Natural killer cell (primary cell): ENCODE results near the gene FLACC1. TPM values are rescaled to one million over a fixed set of nuclear protein-coding genes. Genes with fewer than 3 reads are reported as not detected.

Experiments
- ATAC-seq, 3 donors: fragments of 150-1000 bp in 2 of 3; fragments of 200-7000 bp in 1 of 3; cut with Tn5 transposase; 1 replicate in 1 of 3; 2 replicates in 2 of 3; pipeline ENCODE4 v1.10.0; 2021; ENCODE audit warnings: mild to moderate bottlenecking in 2 of 3, moderate library complexity in 2 of 3
- DNase-seq, 2 donors: peaks; one replicate each; pipeline versions ENCODE4 v3.0.0 to v3.0.0-alpha.2; 2013 to 2021; ENCODE audit warnings: mixed read lengths in 1 of 2
- H3K27ac ChIP-seq: one replicate; pipeline ENCODE4 v1.5.1; 2013; ENCODE audit warnings: mild to moderate bottlenecking, low read length
- H3K27me3 ChIP-seq: one replicate; pipeline ENCODE4 v1.6.1; 2013; ENCODE audit warnings: low read length; ENCODE audit not compliant: control insufficient read depth, insufficient read depth
- H3K36me3 ChIP-seq: one replicate; pipeline ENCODE4 v1.6.1; 2013; ENCODE audit warnings: low read length; ENCODE audit not compliant: control insufficient read depth, insufficient read depth
- H3K4me1 ChIP-seq: one replicate; pipeline ENCODE4 v1.6.1; 2013; ENCODE audit warnings: low read length; ENCODE audit not compliant: control insufficient read depth, insufficient read depth
- H3K4me3 ChIP-seq: one replicate; pipeline ENCODE4 v1.5.1; 2013; ENCODE audit warnings: low read length
- H3K9me3 ChIP-seq: one replicate; pipeline ENCODE4 v1.6.1; 2013; ENCODE audit warnings: low read length; ENCODE audit not compliant: control insufficient read depth, insufficient read depth
- H3K27ac Mint-ChIP-seq, 2 donors: one replicate each; pipeline ENCODE4 v1.8.0; 2022; ENCODE audit warnings: mild to moderate bottlenecking in 2 of 2, mixed read lengths in 2 of 2, moderate library complexity in 1 of 2
- H3K27me3 Mint-ChIP-seq, 2 donors: one replicate each; pipeline ENCODE4 v1.8.0; 2022; ENCODE audit warnings: low read depth in 2 of 2, mixed read lengths in 2 of 2
- H3K36me3 Mint-ChIP-seq: one replicate; pipeline ENCODE4 v1.8.0; 2022; ENCODE audit warnings: mixed read lengths
- H3K4me1 Mint-ChIP-seq, 2 donors: one replicate each; pipeline ENCODE4 v1.8.0; 2022; ENCODE audit warnings: mixed read lengths in 2 of 2
- H3K4me3 Mint-ChIP-seq: one replicate; pipeline ENCODE4 v1.8.0; 2022; ENCODE audit warnings: mild to moderate bottlenecking, moderate library complexity, mixed read lengths
- H3K9me3 Mint-ChIP-seq, 2 donors: one replicate each; pipeline ENCODE4 v1.8.0; 2022; ENCODE audit warnings: mixed read lengths in 2 of 2
- WGBS: methylation state at CpG from one replicate; pipeline ENCODE4 v1.1.7; 2013; ENCODE audit warnings: missing lambda C conversion rate; ENCODE audit not compliant: insufficient coverage; 5-methylcytosine and 5-hydroxymethylcytosine counted together
- intact Hi-C: fragments of 100-400 bp; cut with micrococcal nuclease; formaldehyde crosslinking; loops from one replicate; pipeline ENCODE4 v1.14.2; 2022
- total RNA-seq, 4 donors: library from RNA; stranded (reverse); fragments of 120-200 nt in 1 of 4; gene quantifications; one replicate each; pipeline versions ENCODE4 v1.2.3 to v1.2.4, GENCODE V29; 2013 to 2022
- TF ChIP-seq, protein P1 (sequence below): fragments of 200-600 bp; IDR thresholded peaks from one replicate; pipeline ENCODE4 v1.8.0; 2022; ENCODE audit warnings: antibody characterized with exemption

The FLACC1 gene
- total RNA-seq, 3 donors from 2014 or later (not counting 1 experiment from before 2014, with no cell fraction given): 5.2 to 7.0 (median 6.8) TPM

- TF ChIP-seq, protein P1, sequence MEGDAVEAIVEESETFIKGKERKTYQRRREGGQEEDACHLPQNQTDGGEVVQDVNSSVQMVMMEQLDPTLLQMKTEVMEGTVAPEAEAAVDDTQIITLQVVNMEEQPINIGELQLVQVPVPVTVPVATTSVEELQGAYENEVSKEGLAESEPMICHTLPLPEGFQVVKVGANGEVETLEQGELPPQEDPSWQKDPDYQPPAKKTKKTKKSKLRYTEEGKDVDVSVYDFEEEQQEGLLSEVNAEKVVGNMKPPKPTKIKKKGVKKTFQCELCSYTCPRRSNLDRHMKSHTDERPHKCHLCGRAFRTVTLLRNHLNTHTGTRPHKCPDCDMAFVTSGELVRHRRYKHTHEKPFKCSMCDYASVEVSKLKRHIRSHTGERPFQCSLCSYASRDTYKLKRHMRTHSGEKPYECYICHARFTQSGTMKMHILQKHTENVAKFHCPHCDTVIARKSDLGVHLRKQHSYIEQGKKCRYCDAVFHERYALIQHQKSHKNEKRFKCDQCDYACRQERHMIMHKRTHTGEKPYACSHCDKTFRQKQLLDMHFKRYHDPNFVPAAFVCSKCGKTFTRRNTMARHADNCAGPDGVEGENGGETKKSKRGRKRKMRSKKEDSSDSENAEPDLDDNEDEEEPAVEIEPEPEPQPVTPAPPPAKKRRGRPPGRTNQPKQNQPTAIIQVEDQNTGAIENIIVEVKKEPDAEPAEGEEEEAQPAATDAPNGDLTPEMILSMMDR: no peak
- H3K27me3 ChIP-seq: no peaks in the 10 kb centered on the region
- peaks cover 42 to 58% of the 10 kb centered on the region in 2 donors for H3K4me1 Mint-ChIP-seq
- DNase-seq: no peak
- peak overlapping the region in 1 of 2 donors; percentile 9 for H3K27ac Mint-ChIP-seq
- H3K36me3 Mint-ChIP-seq: no peaks in the 10 kb centered on the region
- no peak overlapping the region for H3K4me3 ChIP-seq
- 82% methylated on average over 3 of the region's 4 CpGs for WGBS
- no peaks in the 10 kb centered on the region for H3K27me3 Mint-ChIP-seq
- H3K27ac ChIP-seq: no peak overlapping the region
- no peak for ATAC-seq
- intact Hi-C loops: no loop called here
- H3K9me3 Mint-ChIP-seq: no peaks in the 10 kb centered on the region
- H3K4me1 ChIP-seq: peaks cover 34% of the 10 kb centered on the region
- H3K4me3 Mint-ChIP-seq: no peak overlapping the region
- H3K9me3 ChIP-seq: no peaks in the 10 kb centered on the region
- H3K36me3 ChIP-seq: no peaks in the 10 kb centered on the region
Measured at GRCh38 chr2:201250741-201251140, 106.4 kb downstream of the FLACC1 start.

- Mint-ChIP-seq H3K36me3 (no peaks in the 10 kb centered on the region), H3K27me3 (no peaks in the 10 kb centered on the region), H3K27ac (peak overlapping the region; percentile 9 to 56), H3K9me3 (no peaks in the 10 kb centered on the region), H3K4me1 (peaks cover 42 to 54% of the 10 kb centered on the region in 2 donors), H3K4me3 (no peak overlapping the region)
- Histone ChIP-seq H3K27me3 (no peaks in the 10 kb centered on the region), H3K4me1 (peaks cover 28% of the 10 kb centered on the region), H3K4me3 (no peak overlapping the region), H3K9me3 (no peaks in the 10 kb centered on the region), H3K36me3 (no peaks in the 10 kb centered on the region), H3K27ac (no peak overlapping the region)
- DNase-seq (no peak), ATAC-seq (no peak)
- TF ChIP-seq, protein P1: no peak
- intact Hi-C loops: no loop called here
- WGBS: 93% methylated on average over 2 of the region's 2 CpGs
Measured at GRCh38 chr2:201249889-201250288, 107.3 kb downstream of the FLACC1 start.

DNA sequence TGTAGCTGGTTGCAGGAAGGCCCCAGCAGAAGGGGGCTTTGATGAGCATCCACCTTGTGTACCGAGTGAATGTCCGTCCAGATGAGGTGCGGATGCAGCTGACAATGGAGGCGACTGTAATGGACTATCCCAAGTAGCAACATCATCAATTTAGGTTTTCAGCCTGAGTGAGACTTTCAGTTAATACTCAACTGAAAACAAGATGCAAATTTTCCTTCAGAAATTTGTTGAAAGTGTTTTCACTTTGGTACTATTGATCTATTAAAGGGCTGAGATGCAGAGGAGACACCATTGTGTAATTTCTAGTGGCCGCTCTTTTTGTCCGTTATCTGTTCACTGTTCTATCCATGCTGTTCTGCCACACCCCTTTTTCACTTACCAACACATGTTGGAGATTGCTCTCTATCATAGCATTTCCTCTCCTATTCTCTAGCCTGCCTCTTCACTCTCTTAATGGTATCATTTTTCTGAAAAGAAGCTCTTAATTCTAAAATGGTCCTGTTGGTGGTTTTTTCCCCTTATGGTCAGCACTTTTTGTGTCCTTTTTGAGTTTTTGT lies 108.8 kb downstream of the FLACC1 start:
- no peaks in the 10 kb centered on the region for H3K27me3 ChIP-seq
- ATAC-seq (no peak), DNase-seq (peak in 1 of 2 donors; percentile 4)
- 92% methylated on average over 6 of the region's 6 CpGs for WGBS
- TF ChIP-seq, protein P1: no peak
- H3K27ac ChIP-seq: no peak overlapping the region
- H3K36me3 ChIP-seq: peaks cover 3% of the 10 kb centered on the region
- no peaks in the 10 kb centered on the region for H3K36me3 Mint-ChIP-seq
- no peak overlapping the region for H3K4me3 ChIP-seq
- intact Hi-C loops: no loop called here
- no peaks in the 10 kb centered on the region for H3K9me3 Mint-ChIP-seq
- H3K4me1 Mint-ChIP-seq: peaks cover 31 to 44% of the 10 kb centered on the region in 2 donors
- no peaks in the 10 kb centered on the region for H3K9me3 ChIP-seq
- H3K27me3 Mint-ChIP-seq: no peaks in the 10 kb centered on the region
- peak overlapping the region in 1 of 2 donors; percentile 0 for H3K27ac Mint-ChIP-seq
- peaks cover 13% of the 10 kb centered on the region for H3K4me1 ChIP-seq
- H3K4me3 Mint-ChIP-seq: no peak overlapping the region

DNA sequence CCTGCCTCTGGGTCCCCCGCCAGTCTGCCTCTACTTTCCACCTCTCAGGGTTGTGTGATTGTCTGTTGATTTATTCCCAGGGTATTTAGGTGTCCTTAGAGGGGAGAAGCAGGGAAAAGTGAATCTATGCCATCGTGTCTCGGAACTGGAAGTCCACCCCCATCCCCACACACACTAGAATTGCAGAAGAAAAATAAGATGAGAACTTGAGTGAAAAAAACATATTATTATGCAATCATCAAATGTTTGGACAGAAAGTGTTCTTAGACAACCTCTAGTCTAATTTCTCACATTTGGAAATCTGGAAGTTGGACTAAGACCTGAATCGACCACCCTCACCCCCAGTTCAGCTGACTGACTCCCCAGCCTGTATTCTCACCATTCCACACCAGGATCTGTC lies 110.9 kb downstream of the FLACC1 start:
- 64% methylated on average over 1 of the region's 4 CpGs for WGBS
- no peaks in the 10 kb centered on the region for H3K9me3 ChIP-seq
- no peak overlapping the region for H3K27ac Mint-ChIP-seq

More for the DNA sequence above, 110.9 kb downstream of the FLACC1 start:
- Histone ChIP-seq H3K36me3 (peaks cover 9% of the 10 kb centered on the region), H3K27me3 (no peaks in the 10 kb centered on the region), H3K4me3 (no peak overlapping the region), H3K27ac (no peak overlapping the region), H3K4me1 (peaks cover 5% of the 10 kb centered on the region)
- intact Hi-C loops: no loop called here
- no peaks in the 10 kb centered on the region for H3K9me3 Mint-ChIP-seq
- ATAC-seq (no peak), DNase-seq (no peak)
- H3K4me3 Mint-ChIP-seq: no peak overlapping the region
- TF ChIP-seq, protein P1: no peak
- H3K27me3 Mint-ChIP-seq: no peaks in the 10 kb centered on the region
- peaks cover 5% of the 10 kb centered on the region for H3K36me3 Mint-ChIP-seq
- peaks cover 22 to 35% of the 10 kb centered on the region in 2 donors for H3K4me1 Mint-ChIP-seq
